Neutrophil (primary cell): Measurements from ENCODE around the gene ABR.

ENCODE experiments used
- H3K27ac ChIP-seq: fragments of 200-600 bp; sonication (generic); 2 replicates; pipeline ENCODE4 v1.5.1; 2016; ENCODE audit warnings: mild to moderate bottlenecking, moderate library complexity
- H3K27me3 ChIP-seq: fragments of 200-600 bp; sonication (generic); 2 replicates; pipeline ENCODE4 v1.6.0; 2016; ENCODE audit warnings: mild to moderate bottlenecking
- H3K36me3 ChIP-seq: fragments of 200-600 bp; sonication (generic); 2 replicates; pipeline ENCODE4 v1.5.1; 2017
- H3K4me1 ChIP-seq, 2 experiments: fragments of 200-600 bp in 1 of 2; sonication (generic) in 1 of 2; 1 replicate in 1 of 2; 2 replicates in 1 of 2; pipeline versions ENCODE4 v1.5.1 to v1.6.1; 2013 to 2016; ENCODE audit warnings: low read depth in 1 of 2, low read length in 1 of 2, mild to moderate bottlenecking in 1 of 2, moderate library complexity in 1 of 2; ENCODE audit not compliant: control insufficient read depth in 1 of 2, insufficient read depth in 1 of 2
- H3K4me3 ChIP-seq, 2 experiments: fragments of 200-600 bp in 1 of 2; sonication (generic) in 1 of 2; 1 replicate in 1 of 2; 2 replicates in 1 of 2; pipeline ENCODE4 v1.5.1; 2013 to 2016; ENCODE audit warnings: low read depth in 1 of 2, low read length in 1 of 2, mild to moderate bottlenecking in 1 of 2, moderate library complexity in 1 of 2
- H3K9me3 ChIP-seq: fragments of 200-600 bp; sonication (generic); 2 replicates; pipeline ENCODE4 v1.5.1; 2016
- CTCF ChIP-seq: fragments of 200-600 bp; sonication (generic); IDR thresholded peaks from 2 replicates; pipeline ENCODE4 v1.5.1; 2016; ENCODE audit warnings: antibody characterized with exemption

ABR gene

GRCh38 chr17:1169929-1170312 lies 9.9 kb downstream of the ABR start:
- no peaks in the 10 kb centered on the region for H3K36me3 ChIP-seq
- H3K4me3 ChIP-seq, result no peak overlapping the region
- TF ChIP-seq CTCF, result no peak

GRCh38 chr17:1169221-1169928 lies 10.4 kb downstream of the ABR start:
- no peaks in the 10 kb centered on the region for H3K4me1 ChIP-seq
- H3K9me3 ChIP-seq, result no peaks in the 10 kb centered on the region
- no peaks in the 10 kb centered on the region for H3K36me3 ChIP-seq
- no peak for TF ChIP-seq CTCF
- no peak overlapping the region for H3K4me3 ChIP-seq
- no peaks in the 10 kb centered on the region for H3K27me3 ChIP-seq
- no peak overlapping the region for H3K27ac ChIP-seq

More at GRCh38 chr17:1169929-1170312, 9.9 kb downstream of the ABR start:
- Histone ChIP-seq H3K27ac (no peak overlapping the region), H3K9me3 (no peaks in the 10 kb centered on the region), H3K27me3 (no peaks in the 10 kb centered on the region), H3K4me1 (no peaks in the 10 kb centered on the region)

- Histone ChIP-seq H3K27me3 (no peaks in the 10 kb centered on the region), H3K4me1 (no peaks in the 10 kb centered on the region), H3K4me3 (no peak overlapping the region), H3K9me3 (no peaks in the 10 kb centered on the region), H3K36me3 (no peaks in the 10 kb centered on the region), H3K27ac (no peak overlapping the region)
- TF ChIP-seq CTCF, result no peak
Observed at GRCh38 chr17:1168533-1169220, 11.1 kb downstream of the ABR start.

- Histone ChIP-seq H3K27ac (no peak overlapping the region), H3K9me3 (no peaks in the 10 kb centered on the region), H3K4me1 (no peaks in the 10 kb centered on the region), H3K4me3 (no peak overlapping the region), H3K36me3 (no peaks in the 10 kb centered on the region), H3K27me3 (no peaks in the 10 kb centered on the region)
- no peak for TF ChIP-seq CTCF
Observed at GRCh38 chr17:1166276-1166675, 13.5 kb downstream of the ABR start.

DNA sequence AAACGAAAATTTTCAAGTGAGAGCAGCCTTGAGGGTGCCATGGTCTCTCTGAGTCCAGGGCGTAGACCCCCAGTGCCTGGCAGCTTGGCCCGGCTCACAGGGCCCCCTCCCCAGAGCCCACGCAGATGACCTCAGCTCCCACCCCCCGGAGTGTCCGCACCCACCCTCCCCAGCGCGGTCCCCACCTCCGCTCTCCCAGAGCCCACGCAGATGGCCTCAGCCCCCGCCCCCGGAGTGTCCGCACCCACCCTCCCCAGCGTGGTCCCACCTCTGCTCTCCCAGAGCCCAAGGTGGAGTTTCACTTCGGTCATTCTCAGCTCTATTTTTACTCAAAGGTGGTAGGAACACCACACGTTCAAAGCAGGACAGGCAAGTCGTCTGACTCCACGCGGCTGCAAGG lies 13.9 kb downstream of the ABR start:
- H3K9me3 ChIP-seq, result no peaks in the 10 kb centered on the region
- no peak for TF ChIP-seq CTCF
- no peaks in the 10 kb centered on the region for H3K27me3 ChIP-seq
- no peak overlapping the region for H3K4me3 ChIP-seq
- H3K36me3 ChIP-seq, result no peaks in the 10 kb centered on the region
- no peak overlapping the region for H3K27ac ChIP-seq
- H3K4me1 ChIP-seq, result no peaks in the 10 kb centered on the region
